Germinal center (tissue), 1 donor: Measurements from ENCODE around the gene HOXD9.

Experiments
- DNase-seq: peaks from one replicate; pipeline ENCODE4 v3.0.0; 2012; ENCODE audit warnings: mixed read lengths, low spot score

The HOXD9 gene

DNA sequence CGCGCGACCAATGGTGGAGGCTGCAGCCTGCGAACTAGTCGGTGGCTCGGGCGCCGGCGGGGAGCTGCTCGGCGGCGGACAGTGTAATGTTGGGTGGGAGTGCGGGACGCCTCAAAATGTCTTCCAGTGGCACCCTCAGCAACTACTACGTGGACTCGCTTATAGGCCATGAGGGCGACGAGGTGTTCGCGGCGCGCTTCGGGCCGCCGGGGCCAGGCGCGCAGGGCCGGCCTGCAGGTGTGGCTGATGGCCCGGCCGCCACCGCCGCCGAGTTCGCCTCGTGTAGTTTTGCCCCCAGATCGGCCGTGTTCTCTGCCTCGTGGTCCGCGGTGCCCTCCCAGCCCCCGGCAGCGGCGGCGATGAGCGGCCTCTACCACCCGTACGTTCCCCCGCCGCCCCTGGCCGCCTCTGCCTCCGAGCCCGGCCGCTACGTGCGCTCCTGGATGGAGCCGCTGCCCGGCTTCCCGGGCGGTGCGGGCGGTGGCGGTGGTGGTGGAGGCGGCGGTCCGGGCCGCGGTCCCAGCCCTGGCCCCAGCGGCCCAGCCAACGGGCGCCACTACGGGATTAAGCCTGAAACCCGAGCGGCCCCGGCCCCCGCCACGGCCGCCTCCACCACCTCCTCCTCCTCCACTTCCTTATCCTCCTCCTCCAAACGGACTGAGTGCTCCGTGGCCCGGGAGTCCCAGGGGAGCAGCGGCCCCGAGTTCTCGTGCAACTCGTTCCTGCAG, at the start of gene HOXD9:
HOXD9 (plus strand) TSS at position 37 of the 728 bp plus-strand sequence; CDS start at position 87, 50 bp downstream.
- no peak for DNase-seq

DNA sequence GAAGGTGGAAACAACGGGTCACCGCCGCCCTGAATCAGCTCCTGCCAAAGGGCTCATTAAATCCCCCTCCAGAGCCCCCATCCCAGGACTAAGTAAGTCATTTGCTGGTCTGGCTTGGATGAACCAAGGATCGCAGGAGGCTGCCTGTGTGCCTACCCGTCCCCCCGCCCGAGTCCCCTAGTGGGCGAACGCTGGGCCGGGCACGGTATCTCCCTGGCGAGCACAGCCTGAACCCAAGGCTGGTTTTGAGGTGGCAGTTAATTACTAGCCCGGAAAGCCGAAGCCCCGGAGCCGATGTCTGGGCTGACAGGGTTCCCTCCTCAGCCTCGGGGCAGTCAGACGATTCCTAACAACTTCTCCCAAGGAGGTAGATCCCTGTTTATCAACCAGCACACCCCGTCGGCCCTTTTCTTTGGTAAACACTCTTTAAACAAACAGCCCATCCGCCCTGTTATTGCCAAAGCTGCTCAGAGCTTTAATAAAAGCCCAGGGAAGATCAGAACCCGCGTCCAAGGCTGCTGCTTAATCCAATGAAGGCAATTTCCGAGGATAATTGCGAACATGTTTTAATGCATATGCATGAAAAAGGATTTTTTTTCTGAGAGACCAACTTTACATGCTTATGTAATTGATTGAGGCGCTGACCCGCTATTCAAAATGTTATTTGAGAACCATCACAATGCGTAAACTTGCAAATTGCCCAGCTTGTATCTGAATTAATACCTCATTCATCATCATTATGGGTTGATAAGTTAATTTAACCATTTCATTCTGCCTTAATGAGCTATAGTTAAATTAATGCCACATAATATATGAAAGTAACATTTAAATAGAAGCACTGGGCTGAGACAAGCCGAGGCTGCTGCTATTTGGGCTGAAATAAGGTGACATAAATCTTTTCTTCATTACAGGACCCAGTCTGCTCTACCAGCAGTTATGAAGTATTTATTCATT, 49.3 kb upstream of the HOXD9 start:
- no peak for DNase-seq

DNA sequence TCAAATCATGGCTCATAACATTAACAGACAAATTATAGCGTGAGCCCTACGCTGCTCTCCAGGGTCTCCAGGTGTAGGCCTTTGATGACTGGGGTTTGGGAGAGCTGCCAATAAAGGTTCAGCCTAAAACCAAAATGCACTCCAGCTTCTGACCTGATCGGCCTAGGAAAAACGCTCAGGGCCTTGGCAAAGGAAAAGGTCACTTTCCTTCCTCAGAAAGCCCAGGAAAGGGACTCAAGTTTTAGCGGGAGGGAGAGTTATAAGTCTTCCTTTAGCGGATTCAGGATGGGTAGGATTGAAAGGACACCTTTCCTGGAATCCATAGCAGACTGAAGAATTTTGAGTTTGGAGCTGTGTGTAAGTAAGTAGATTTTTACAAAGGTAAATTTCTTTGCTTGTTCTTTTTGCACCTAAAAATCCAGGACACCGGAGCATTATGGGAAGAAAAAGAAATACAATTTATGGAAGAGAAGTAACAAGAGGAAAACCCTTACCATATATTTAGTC, 47.5 kb upstream of the HOXD9 start:
- no peak for DNase-seq

DNA sequence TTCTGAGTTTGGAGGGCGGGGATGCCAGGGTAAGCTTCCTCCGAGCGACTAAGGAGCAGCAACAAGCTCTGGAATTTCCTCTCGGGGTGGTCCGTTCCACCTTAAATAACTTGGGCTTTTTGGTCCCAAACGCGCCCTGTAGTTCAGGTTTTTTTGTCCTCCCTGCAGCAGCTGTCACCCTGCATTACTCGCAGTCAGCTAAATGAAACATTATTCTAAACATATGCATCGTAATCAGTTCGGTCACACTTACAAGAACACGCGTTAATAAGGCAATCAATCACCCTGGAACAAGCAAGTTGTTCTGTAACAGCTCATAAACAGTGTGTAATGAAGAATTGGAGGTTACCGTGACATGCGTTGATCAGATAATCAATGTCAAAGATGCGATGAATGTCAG, 47.0 kb upstream of the HOXD9 start:
- no peak for DNase-seq

DNA sequence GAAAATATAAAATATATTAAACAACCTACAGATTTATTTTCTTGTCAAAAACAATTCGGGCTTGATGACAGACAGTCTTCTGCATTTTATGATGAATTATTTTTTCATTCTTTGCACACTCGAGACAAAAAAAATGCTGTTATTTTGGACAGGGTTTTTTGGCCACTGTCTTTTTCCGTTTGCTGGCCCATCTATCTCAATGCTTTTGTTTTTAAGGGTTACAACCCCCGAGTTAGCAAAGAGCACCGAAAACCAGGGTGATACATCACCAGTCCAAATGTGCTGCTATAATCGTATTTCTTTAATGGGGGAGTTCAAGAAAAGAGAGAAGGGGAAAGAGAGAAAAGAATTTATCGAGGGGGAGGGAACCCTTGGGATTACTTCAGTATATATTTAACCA, 46.5 kb upstream of the HOXD9 start:
- no peak for DNase-seq

DNA sequence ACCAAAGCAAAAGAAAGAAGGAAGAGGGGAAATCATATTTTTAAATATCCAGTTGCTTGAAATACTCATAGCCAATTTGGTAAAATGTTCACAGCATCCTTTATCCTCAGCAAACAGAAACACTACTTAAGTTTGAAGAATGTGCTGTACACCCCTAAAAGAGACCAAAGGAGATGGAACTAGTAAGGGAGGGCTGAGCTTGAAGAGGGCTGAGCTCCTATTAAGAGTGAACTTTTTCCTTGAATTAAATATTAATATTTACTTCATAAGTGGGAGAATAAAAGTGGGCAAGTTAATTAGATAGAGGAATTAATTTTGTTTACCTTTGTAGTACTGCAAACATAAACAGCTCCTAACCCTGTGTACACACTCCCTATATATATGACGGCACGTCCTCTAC, 45.7 kb upstream of the HOXD9 start:
- no peak for DNase-seq

DNA sequence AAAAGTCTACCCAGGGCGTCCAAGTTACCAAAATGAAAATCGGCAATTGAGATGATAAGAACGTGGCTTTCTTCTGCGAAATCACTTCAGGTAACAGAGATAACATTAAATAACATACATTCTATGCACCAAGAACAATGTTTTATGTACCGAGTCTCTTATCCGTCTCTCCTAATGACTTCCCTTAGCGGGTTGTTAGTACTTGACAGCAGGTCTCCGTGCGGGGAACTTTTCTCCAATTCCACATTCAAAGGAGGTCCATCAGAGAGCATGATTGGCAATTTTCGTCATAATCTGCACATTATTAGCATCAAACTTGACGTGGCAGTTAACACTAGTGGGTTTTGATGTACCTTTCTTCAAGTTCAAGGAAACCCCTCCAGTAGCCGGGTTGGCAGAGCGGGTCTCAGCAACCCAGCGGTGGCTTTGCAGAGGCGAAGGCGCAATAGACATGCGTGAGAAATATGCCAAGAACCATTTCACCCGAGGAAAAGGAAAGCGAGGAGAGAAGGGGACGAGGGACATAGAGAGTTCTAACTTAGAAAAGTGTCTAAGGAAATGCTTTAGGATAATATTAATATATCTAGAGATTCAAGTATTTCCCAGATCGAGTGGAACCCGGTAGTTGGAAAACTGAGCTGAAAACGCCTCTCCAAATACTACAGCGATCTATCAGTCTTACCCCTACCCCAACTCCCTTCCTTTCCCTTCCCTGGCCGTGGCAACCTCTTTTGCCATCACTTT, 43.8 kb upstream of the HOXD9 start:
- DNase-seq = no peak

DNA sequence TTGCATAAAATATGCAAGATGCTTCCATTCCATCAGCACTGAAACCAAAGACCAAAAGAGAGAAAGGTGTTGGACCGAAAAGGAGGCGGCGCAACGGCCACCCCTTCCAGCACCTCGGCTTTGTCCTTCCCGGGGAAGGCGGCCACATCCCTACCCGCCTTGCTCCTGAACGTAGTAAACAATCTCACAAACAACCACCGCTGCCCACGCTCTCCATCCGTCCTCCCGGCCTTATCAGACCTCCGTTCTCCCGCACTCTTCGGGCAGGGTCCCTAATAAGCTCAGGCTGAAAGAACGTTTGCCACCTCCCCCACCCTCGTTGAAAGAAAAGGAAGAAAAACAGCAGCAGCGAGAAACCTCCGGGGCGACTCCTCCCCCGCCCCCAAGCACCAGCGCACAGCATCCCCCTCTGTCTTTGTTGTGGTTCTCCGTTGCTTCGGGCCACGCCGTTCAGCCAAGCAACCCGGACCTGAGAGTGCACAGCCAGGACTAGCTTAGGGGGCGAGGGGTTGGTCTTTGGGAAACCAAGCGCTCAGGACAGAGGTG, 43.2 kb upstream of the HOXD9 start:
- no peak for DNase-seq

DNA sequence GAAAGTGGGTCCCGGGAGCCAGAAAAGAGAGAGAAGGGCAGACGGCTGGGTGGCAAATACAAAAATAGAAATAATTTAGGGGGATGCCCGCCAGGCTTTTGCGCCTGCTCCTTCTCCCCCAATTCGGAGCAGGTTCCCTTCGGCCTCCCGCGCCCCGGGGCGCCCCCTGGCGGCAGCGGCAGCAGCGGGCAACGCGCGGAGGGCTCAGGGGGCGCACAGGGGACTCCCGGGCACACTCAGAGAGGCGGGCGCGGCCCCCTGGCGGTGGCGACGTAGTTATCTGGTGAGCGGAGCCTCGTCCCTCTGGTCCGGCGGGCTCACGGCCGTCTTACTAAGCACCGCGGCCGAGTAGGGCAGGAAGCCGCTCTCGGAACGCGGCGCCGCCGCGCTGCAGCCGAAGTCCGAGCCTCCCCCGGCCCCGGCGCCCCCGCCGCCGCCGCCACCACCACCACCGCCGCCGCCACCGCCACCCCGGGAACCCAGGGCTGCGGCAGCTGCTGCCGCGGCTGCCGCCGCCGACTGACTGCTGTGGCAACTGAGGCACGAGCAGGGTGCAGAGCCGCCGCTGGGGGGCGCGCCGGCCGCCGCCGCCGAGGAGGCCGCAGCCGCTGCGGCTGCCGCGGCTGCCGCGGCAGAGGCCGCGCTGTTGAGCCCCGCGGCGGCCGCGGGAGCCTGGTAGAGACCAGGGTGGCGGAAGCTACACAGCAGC, 42.5 kb upstream of the HOXD9 start:
- DNase-seq = peak; percentile 80

DNA sequence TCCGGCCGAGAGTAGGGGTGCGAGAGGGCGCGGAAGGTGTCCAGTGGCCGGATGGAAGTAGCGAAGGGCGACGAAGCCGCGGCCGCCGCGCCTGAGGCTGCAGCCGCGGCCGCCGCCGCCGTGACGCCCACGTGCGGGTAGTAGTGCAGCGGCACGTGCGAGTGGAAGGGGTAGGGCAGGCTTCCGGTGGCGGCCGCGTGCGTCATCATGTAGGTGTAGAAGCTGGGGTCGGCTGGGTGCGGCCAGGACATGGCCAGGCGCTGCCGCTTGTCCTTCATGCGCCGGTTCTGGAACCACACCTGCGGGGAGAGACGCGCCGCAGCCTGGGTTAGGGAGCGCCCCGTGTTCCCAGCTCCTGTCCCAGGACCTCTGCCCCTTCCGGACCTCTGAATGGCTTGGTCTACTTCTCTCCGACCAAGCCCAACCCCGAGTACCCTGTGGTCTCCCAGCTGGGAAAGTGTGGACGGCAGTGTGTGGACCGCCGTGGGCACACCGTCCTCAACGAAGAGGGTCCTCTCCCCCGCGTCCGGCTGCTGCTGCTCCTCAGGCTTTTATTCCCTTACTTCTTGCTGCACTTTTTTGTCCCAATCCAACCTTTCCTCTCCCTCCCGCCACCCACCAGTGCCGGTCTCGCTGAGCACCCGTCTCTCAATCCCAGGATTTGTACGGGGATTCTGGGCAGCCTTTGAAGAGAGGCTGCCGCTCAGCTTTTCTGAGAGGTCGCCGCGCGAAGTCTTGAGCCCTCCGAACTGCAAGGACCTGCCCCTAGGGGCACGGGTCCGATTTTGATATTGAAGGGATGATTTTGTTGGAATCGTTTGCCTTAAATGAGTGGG, 41.8 kb upstream of the HOXD9 start:
- DNase-seq = no peak

DNA sequence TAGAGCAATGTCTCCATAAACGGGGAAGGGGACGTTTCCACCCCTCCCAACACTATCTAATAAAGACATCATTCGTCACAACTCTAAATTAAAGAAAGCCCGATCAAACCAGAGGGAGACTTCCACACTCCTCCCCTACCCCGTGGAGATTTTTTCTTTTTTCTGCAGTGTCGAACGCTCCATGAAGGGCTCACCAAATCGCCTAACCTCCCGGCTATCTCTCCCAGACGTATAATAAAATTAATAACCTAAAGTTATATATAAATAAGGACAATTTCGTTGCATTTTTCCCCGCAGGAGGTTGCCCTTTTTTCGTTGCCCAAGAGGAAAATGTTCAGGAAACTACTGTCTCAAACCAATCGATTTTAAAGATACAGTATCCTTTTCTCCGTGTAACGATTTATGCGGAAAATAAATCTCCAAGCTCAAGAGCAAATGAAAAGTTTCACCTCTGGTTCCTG, 41.1 kb upstream of the HOXD9 start:
- DNase-seq = no peak

DNA sequence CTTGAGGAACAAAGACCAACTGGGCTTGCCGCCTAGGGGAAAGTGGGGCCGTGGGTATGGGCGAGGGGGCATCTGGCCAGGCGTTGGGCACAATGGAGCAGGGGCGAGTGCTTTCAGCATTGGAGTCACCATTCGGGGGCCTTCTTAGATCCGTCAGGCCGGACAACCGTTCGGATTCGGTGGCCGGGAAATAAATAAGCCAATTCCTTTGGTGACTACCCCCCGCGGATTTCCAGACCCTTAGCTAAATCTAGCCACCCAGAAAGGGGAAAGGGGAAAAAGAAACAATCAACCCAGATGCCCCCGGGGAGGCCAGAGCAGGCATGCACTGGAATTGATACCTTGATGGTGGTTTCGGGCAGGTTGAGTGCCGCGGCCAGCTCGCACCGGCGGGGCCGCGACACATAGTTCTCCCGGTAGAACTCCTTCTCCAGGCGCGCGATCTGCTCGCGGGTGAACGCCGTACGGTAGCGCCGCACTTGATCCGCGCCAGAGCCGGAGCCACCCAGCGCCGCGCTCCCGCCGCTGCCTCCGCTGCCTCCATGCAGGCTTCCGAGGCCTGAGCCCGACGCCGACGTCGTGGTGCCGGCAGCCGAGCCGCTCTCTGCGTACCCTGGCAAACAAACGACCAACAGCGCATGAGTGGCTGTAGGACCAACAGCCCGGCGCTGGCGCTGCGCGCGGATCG, 40.5 kb upstream of the HOXD9 start:
- DNase-seq = no peak

DNA sequence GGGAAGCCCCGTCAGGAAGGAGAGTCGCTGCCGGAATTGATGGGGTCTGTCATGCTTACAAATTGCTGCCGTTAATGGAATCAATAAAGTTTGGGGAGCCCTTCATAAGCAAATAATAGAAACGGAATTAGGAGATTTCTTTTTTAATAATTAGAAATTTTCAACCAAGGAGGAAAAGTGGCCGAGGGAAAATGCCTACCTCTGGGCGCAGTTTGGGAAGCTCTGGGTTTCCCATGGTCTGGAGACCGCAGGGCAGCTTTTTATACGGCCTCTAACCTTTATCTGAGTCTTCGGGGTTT, 40.0 kb upstream of the HOXD9 start:
- no peak for DNase-seq

DNA sequence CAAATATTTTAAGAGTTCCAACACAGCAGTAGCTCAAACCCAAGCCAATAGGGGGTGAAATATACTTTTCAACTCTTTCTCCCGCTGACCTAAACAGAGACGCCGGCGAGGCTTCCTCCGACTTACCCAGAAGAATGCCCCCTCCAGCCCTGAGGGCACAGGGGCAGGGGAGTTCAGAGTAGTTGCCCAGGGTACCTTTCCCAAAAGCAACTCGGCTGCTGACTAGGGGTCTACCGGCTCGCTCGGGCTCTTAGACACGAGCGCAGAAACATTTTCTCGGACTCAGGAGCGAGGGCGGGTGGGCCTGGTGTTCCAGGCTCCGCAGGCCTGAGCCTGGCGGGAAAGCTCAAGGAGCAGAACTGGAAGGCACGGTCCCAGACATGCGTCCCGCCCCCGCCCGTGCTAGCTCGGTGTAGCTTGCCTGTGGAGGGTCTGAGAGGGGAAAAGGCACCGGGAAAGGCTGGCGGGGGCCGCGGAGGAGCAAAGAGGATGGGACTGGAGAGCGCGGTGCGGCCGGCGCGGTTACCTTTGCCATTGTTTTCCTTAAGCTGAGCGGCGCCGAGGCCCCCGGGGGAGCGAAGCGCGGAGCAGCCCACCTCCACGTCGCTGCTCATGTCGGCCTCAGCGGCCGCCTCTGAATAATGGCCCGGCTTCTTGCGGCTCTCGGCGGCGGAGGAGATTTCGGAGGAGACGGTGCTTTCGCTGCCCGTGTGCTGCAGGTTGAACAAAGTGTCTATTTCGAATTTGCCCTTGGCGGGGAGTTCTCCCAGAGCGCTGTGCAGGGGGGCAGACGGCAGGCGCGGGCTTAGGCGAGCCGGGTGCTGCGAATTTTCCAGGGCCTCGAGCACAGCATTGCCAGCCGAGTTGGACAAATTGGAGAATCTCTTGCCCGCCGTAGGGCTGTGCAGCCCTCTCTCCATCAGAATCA, 39.4 kb upstream of the HOXD9 start:
- no peak for DNase-seq

DNA sequence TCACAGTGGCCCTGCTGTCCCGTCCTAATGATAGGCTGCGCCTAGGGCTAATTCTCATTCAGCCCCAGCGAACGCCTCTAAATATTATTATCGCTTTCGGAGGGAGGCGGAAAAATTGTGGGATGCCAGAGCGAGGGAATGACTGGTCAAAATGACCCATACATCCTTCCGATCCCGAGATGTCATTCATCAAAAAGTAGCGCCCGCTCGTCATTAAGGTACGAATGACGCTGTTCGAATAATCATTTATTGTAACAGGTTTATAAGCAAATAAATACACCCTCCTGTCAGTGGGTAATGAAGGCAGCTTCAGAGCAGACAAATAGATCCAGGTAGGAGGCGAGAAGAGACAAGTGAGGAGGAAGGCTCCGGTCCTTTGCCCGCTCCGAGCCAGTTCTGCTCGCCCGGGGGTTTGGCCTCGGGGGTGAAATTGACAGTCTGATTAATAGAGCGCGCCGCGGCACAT, 38.7 kb upstream of the HOXD9 start, which contains the start of gene EVX2:
EVX2 (minus strand) TSS at position 167 of the 466 bp plus-strand sequence. CDS start 186 bp downstream, outside the sequence.
- no peak for DNase-seq

DNA sequence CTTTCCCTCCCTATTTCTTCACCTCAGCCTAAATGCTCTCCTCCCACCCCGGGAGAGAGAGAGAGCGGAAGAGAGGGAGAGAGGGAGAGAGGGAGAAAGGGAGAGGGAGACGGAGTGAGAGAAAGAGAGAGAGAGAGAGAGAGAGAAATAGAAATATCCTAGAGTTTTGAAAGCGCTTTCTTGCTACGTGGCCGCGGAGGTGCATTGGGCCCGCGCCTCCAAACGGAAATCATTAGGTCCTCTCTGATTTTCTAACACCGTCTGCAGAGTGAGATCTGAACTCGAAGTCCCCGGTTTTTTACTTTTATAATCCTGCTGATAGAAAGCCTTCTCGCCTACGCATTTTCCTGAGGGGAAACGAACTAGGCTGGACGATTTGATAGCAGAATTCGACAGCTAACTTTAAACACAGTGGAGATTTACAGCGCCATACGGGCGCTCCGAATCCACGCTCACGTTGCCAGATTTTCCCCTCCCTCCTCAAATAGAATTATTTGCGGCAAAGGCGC, 37.9 kb upstream of the HOXD9 start:
- DNase-seq = no peak

DNA sequence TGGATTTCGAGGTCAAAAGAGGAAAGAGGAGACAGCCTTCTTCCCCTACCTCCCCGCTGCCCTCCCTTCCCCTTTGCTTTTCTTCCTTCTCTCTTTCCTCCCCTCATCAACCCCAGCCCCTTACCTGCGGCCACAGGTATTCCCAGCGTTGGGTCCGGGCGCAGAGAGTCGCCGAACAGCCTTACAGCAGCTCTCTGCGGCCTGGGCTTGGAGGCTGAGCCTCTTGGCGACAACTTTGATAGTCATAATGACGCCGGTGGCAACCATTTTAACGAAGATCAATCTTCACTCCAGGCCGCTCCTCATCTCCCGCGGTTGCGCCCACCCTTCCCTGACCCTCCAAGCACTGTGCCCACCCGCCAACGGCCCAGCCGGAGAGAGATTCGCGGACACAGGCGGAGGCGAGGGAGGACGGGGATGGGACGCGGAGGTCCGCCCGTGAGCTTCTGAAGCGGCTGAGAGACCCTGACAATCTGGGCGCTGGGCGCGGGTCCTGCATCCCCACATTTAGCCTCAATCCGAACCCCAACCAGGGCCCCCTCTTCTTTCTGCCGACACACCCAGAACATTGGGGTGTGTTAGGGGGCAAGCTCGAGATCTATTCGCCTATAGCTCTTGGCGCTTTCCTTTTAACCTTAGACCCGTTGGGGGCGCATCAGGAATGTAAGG, 37.3 kb upstream of the HOXD9 start:
- DNase-seq = no peak
